Rectal smooth muscle tissue (tissue), 1 donor: Measurements from ENCODE around the gene OGDHL.

Source experiments
- H3K27ac ChIP-seq: one replicate; pipeline ENCODE4 v1.7.0; 2013; ENCODE audit warnings: low read depth, low read length, inconsistent platforms
- H3K27me3 ChIP-seq: one replicate; pipeline ENCODE4 v1.7.0; 2013; ENCODE audit warnings: low read length; ENCODE audit not compliant: control insufficient read depth, insufficient read depth
- H3K36me3 ChIP-seq: one replicate; pipeline ENCODE4 v1.7.0; 2013; ENCODE audit warnings: low read length; ENCODE audit not compliant: control insufficient read depth, insufficient read depth
- H3K4me1 ChIP-seq: one replicate; pipeline ENCODE4 v1.7.0; 2013; ENCODE audit warnings: low read length; ENCODE audit not compliant: control insufficient read depth, insufficient read depth
- H3K4me3 ChIP-seq: one replicate; pipeline ENCODE4 v1.7.0; 2013; ENCODE audit warnings: low read length
- H3K9ac ChIP-seq: one replicate; pipeline ENCODE4 v1.7.0; 2013; ENCODE audit warnings: low read length

The OGDHL gene

DNA sequence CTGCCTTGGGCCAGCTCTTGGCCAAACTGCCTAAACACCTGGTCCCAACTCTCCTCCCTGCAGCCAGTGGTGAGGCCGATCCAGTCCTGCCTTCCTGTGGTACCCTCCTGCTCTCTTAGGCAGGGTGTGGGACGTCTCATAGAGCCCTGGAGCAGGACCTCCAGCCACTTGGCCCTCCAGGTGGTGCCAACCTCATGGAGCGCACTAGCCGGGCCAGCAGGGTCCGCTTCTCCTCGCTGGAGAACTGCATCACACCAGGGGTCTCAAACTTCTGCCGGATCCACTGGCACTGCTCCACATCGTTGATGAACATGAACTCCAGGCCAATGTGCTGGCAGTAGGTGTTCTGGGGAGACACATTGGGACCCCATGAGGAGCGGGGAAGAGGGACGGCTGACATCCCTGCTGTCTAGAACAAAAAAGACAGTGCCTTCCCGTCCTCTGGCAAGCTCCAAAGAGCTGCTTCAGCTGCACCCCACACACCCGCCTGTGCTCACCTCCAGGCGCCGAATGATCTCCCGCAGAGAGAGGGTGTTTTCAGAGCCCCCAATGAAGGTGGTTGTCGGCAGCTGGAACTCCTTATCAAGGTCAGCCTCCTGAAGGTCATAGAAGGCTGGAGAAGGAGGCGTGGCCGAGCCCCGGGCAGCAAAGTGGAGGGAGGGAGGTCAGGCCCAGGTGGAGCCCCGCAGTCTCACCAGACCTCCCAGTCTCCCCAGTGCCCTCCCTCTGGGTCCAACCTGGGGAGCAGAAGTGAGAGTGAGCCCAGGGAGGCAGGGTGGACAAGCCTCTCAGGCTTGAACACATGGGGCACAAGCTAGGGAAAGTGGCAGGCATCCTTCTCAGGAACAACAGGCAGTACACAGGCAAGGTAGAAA, 10.2 kb downstream of the OGDHL start:
- H3K4me1 ChIP-seq: no peaks in the 10 kb centered on the region
- H3K27me3 ChIP-seq: no peaks in the 10 kb centered on the region
- no peak overlapping the region for H3K27ac ChIP-seq
- no peaks in the 10 kb centered on the region for H3K36me3 ChIP-seq
- H3K4me3 ChIP-seq: no peak overlapping the region
- H3K9ac ChIP-seq: no peak overlapping the region

DNA sequence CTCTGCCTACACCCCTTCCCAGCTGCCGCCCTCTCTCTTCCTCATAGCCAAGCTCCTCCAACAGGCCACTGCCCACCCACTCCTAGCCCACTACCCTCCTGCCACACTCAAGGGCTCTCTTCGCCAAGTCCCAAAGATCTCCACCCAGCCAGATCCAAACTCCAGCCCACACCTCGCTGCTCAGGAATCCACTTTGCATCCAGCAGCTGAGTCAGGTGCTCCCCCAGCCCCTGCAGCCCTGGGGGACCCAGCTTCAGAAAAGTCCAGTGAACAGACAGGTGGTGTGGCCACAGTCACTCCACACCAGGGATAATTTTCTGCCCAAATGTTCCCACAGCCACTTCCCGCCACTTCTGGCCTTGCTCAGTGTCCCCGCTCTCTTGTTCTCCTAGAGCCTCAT, 10.9 kb downstream of the OGDHL start:
- Histone ChIP-seq H3K4me1 (no peaks in the 10 kb centered on the region), H3K36me3 (no peaks in the 10 kb centered on the region), H3K27me3 (no peaks in the 10 kb centered on the region), H3K4me3 (no peak overlapping the region), H3K27ac (no peak overlapping the region), H3K9ac (no peak overlapping the region)

DNA sequence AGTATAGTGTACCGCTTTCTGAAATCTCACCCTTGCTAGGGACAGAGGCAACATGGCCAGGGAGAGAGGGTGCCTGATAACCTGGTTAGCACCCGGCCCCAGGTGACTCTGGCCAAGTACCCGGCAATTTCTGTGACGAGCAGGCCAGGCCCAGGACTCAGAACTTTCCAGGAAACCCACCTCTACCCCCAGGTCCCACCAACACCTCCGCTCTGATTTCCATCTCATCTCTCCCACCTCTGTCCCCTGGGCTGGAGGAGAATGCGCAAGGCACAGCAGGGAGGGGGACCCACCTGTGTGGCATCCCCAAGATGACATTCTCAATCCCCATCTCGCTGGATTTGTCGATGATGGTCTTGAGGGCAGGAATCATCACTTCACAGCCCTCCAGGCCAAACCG, 11.6 kb downstream of the OGDHL start:
- Histone ChIP-seq H3K27me3 (no peaks in the 10 kb centered on the region), H3K4me1 (no peaks in the 10 kb centered on the region), H3K9ac (no peak overlapping the region), H3K4me3 (no peak overlapping the region), H3K36me3 (no peaks in the 10 kb centered on the region), H3K27ac (no peak overlapping the region)

DNA sequence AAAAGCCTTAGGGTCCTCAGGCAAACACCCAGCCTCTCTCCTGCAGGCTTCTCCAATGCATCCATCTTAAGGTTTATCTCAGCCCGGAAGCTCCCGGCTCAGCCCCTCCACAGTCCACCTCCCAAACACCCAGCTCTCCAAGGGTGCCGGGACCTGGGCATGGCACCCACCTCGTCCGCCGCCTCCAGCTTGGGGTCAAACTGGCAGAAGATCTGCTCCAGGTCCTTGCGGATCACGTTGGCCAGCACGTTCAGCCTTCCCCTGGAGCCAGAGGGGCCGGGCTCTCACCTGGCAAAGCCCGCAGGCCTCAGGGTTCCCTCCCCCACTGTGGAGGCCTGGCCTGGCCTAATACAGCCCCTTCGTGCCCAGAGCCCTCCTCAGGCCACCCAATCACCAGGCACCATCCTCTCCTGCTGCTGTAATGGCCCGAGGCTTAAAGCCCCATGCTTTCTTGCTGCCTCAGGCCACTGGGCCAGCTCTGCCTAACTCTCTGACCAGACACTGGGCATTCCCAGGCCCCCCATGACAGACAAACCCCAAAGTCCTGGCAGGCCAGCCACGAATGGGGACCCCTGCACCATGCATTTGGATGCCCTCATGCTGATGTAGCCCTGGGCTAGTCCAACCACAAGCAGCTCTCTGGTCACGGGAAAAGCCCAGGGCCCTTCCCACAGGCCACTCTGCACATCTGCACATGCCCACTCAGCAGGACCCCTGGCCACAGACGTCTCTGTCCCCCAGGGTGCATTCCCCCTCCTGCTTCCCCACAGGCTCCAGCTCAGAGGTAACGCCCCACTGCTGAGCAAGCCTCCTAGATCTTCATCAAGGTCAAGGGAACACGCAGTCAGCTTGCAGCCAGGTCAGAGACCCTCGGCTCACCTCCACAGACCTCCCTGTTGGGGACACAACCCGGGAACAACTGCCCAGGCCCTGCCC, 12.3 kb downstream of the OGDHL start:
- no peaks in the 10 kb centered on the region for H3K27me3 ChIP-seq
- no peaks in the 10 kb centered on the region for H3K4me1 ChIP-seq
- H3K27ac ChIP-seq: no peak overlapping the region
- H3K36me3 ChIP-seq: no peaks in the 10 kb centered on the region
- no peak overlapping the region for H3K9ac ChIP-seq
- H3K4me3 ChIP-seq: no peak overlapping the region

DNA sequence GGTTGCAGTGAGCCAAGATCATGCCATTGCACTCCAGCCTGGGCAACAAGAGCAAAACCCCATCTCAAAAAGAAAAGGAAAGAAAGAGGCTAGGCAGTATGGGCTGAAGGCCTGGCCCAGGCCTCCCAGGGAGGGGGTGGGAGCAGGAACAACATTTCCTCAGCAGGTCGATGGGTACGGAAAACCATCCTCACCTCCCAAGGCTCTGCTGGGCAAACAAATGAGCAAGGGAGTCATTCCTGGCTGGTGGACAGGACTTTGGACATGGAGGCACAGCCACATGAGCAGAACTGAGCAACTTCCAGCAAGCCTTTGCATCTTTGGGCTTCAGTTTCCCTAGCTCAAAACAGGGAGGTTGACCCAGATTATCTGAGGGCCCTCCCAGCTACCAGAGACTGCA, 13.0 kb downstream of the OGDHL start:
- H3K27me3 ChIP-seq: no peaks in the 10 kb centered on the region
- no peaks in the 10 kb centered on the region for H3K4me1 ChIP-seq
- H3K4me3 ChIP-seq: no peak overlapping the region
- H3K27ac ChIP-seq: no peak overlapping the region
- H3K9ac ChIP-seq: no peak overlapping the region
- H3K36me3 ChIP-seq: no peaks in the 10 kb centered on the region

DNA sequence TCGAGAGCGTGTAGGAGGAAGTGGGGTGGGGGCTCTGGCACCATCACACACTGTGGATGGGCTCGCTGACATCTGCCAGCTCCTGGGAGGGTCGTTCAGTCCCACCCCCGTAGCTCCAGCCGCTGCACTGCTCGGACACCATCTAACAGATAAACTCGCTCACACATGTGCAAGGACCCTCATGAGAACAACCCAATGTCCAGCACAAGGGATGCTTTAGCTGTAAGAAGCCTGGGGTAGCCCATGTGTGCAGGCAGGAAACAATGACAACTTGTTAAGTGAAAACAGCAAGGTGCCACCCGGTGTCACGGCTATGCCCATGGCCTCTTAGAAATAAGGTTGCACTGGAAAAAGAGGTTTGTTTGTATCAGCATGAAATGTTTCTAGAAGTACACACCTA, 14.1 kb downstream of the OGDHL start:
- Histone ChIP-seq H3K4me1 (no peaks in the 10 kb centered on the region), H3K27ac (no peak overlapping the region), H3K27me3 (no peaks in the 10 kb centered on the region), H3K36me3 (no peaks in the 10 kb centered on the region), H3K4me3 (no peak overlapping the region), H3K9ac (no peak overlapping the region)

DNA sequence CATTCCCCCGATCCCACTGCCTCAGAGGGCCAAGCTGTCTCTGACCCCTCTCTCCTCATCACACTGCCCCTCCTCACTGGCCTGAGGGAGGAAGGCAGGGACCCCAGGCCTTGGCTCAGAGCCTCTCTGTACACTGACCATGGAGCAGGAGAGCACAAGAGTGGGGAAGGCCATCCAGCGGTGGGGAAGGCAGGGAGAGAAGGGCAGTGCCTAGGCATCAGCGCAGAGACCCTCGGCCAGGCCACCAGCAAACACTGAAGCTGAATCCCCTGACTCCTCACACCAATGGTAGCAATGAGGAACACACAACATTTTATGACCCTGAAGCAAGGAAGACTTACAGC, 14.8 kb downstream of the OGDHL start:
- Histone ChIP-seq H3K9ac (no peak overlapping the region), H3K4me3 (no peak overlapping the region), H3K27me3 (no peaks in the 10 kb centered on the region), H3K36me3 (no peaks in the 10 kb centered on the region), H3K27ac (no peak overlapping the region), H3K4me1 (no peaks in the 10 kb centered on the region)

DNA sequence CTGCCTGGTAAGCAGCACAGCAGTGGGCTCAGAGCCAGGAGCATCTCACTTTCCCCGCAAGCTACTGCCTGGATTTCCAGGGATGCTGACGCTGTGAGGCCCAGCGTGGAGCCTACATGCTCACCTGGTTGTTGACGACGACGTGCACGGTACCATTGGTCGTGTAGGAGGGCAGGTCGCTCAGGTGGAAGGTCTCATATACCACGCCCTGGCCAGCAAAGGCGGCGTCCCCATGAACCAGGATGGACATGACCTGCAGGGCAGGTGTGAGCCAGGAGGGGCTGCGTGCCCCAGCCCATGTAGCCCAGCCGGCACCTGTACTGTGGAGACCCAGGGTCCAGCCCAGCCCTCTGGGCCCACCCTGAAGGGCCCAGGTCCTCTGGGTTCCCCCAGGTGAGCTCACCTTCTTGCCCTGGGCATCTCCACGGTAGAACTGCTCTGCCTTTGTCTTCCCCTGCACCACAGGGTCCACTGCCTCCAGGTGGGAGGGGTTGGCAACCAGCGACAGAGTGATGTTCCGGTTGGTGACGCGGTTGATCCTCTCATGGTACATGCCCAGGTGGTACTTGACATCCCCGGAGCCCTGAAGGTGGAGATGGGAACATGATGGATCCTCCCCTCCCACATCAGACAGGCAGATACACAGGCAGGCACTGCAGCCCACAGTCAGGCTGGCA, 15.4 kb downstream of the OGDHL start:
- Histone ChIP-seq H3K36me3 (no peaks in the 10 kb centered on the region), H3K27me3 (no peaks in the 10 kb centered on the region), H3K4me1 (no peaks in the 10 kb centered on the region), H3K27ac (no peak overlapping the region), H3K9ac (no peak overlapping the region), H3K4me3 (no peak overlapping the region)

DNA sequence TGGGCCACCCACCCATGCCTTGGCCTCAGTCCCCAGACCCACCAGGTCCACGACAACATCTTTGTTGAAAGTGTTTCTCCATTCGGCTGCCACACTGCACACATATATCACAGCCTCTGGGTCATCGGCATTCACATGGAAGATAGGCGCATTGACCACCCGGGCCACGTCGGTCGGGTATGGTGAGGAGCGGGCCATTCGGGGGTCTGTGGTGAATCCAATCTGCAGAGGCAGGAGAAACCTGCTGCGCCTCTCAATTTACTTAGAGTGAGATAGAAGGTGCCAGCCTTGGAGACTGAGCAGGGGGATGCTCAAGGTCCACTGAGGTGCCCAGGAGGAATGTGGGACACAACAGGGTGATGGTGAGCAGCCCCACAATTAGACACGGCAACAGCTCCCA, 16.4 kb downstream of the OGDHL start:
- Histone ChIP-seq H3K4me1 (no peaks in the 10 kb centered on the region), H3K36me3 (no peaks in the 10 kb centered on the region), H3K27me3 (no peaks in the 10 kb centered on the region), H3K9ac (no peak overlapping the region), H3K4me3 (no peak overlapping the region), H3K27ac (no peak overlapping the region)

DNA sequence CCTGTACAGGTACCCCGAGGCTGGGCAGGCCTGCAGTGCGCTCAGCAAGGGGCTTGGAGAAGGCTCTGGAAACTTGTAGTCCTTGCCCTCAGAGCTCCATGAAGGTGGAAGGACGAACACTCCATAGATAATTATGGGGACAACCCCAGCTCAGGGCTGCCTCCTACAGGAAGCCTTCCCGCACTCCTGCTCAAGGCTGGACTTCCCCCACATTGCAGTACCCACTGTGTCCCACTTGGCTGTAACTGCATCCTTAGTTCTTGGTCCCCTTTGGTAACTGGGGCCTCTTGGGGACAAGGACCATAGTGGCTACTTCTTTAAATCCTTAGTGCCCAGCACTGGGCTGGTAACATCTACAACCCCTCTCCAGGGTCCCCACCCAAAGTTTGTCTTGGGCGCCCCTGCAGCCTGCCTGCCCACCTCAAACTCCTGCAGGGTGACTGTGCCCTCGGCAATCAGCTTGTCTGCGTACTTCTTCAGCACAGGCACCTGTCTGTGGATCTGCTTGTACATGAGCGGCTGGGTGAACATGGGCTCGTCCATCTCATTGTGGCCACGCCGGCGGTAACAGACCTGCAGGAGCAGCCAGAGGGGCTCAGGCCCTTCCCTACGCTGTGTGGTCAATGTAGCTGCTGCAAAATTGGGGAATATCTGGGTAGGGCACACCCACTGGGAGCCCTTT, 17.1 kb downstream of the OGDHL start:
- Histone ChIP-seq H3K36me3 (no peaks in the 10 kb centered on the region), H3K4me3 (no peak overlapping the region), H3K9ac (no peak overlapping the region), H3K4me1 (no peaks in the 10 kb centered on the region), H3K27me3 (no peaks in the 10 kb centered on the region), H3K27ac (no peak overlapping the region)

DNA sequence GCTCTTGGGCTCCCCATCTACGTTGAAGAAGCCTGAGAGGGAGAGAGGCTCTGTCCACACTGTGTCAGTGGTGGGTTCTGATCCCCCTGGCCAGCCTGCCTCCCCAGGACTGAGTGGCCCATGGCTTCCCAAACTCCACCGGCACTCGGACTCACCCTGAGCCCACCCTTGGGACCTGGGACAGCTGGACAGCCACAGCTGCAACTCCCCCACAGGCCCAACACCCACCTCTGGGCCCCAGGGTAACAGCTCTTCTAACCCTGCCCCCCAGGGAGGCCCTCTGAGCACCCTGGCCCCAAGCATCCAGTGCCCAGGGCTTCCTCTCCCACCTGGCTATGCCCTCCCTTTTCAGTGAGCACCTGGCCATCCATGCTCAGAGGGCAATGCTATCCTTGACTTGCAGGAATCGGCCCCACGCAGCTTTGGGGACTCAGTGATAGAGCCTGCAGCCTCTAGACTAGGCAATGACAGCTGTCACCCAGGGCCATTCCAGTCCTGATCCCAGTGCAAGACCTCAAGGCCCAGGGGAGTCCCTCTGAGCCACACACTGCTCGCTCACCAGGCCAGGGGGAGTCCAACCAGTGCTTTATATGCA, 17.9 kb downstream of the OGDHL start:
- Histone ChIP-seq H3K4me3 (no peak overlapping the region), H3K9ac (no peak overlapping the region), H3K36me3 (no peaks in the 10 kb centered on the region), H3K27ac (no peak overlapping the region), H3K4me1 (no peaks in the 10 kb centered on the region), H3K27me3 (no peaks in the 10 kb centered on the region)
